Activated CD4-positive, alpha-beta T cell treated with anti-CD3 and anti-CD28 coated beads for 36 hours (primary cell): ENCODE measurements around the gene NLRP4. TPM values are rescaled to one million over a fixed set of nuclear protein-coding genes. Genes with fewer than 3 reads are reported as not detected.
A peak's percentile ranks its signal among the peaks of the same experiment; 100 is the strongest.
"Not testable (repeated sequence)": the region's sequence is repeated elsewhere in the genome, so short reads cannot be mapped to it uniquely, and the experiment has no call there.

ENCODE experiments used
- ATAC-seq: fragments of 200-7000 bp; cut with Tn5 transposase; one replicate; pipeline ENCODE4 v1.10.0; 2021; ENCODE audit warnings: mild to moderate bottlenecking, moderate library complexity
- CTCF ChIA-PET: fragments of 350-600 bp; sonication (Branson Sonifier 250); formaldehyde crosslinking; loops from one replicate; lab custom pipeline; 2021; ENCODE audit warnings: antibody characterized with exemption; lab: Charles Lee
- POLR2A ChIA-PET: fragments of 350-600 bp; sonication (Branson Sonifier 250); formaldehyde crosslinking; loops from one replicate; lab custom pipeline; 2021; ENCODE audit warnings: antibody characterized with exemption, inconsistent platforms; lab: Charles Lee
- DNase-seq: peaks from one replicate; pipeline ENCODE4 v3.0.0-alpha.2; 2020
- H3K27ac Mint-ChIP-seq: one replicate; pipeline ENCODE4 v1.8.0; 2021; ENCODE audit warnings: mixed read lengths
- H3K27me3 Mint-ChIP-seq: one replicate; pipeline ENCODE4 v1.8.0; 2021; ENCODE audit warnings: mixed read lengths
- H3K36me3 Mint-ChIP-seq: one replicate; pipeline ENCODE4 v1.8.0; 2021; ENCODE audit warnings: low read depth, mixed read lengths
- H3K4me1 Mint-ChIP-seq: one replicate; pipeline ENCODE4 v1.8.0; 2021; ENCODE audit warnings: mixed read lengths
- H3K4me3 Mint-ChIP-seq: one replicate; pipeline ENCODE4 v1.8.0; 2021; ENCODE audit warnings: mild to moderate bottlenecking, moderate library complexity, mixed read lengths
- H3K9me3 Mint-ChIP-seq: one replicate; pipeline ENCODE4 v1.8.0; 2021; ENCODE audit warnings: low read depth, mixed read lengths
- intact Hi-C, 2 experiments: fragments of 100-400 bp; cut with DNase I in 1 of 2; cut with micrococcal nuclease in 1 of 2; formaldehyde crosslinking; loops; one replicate each; pipeline versions ENCODE4 v1.14.2 to v1.15.1; 2022 to 2024; cut with DNase I, micrococcal nuclease
- total RNA-seq, 2 experiments: library from RNA; stranded (reverse); gene quantifications; one replicate each; pipeline ENCODE4 v1.2.3, GENCODE V29; 2021

The NLRP4 gene
- total RNA-seq, 2 experiments from 2014 or later: not detected

- ChIA-PET CTCF (no interaction called here), POLR2A (no interaction called here)
- no peak for DNase-seq
- Mint-ChIP-seq H3K4me1 (no peaks in the 10 kb centered on the region), H3K9me3 (peaks cover 11% of the 10 kb centered on the region), H3K4me3 (no peak overlapping the region), H3K27me3 (no peaks in the 10 kb centered on the region), H3K36me3 (no peaks in the 10 kb centered on the region), H3K27ac (no peak overlapping the region)
- intact Hi-C loops: no loop called here
- ATAC-seq: no peak
These were observed 62.6 kb downstream of the NLRP4 start for GRCh38 chr19:55898911-55899310.

GRCh38 chr19:55901369-55902079, 65.2 kb downstream of the NLRP4 start:
- ChIA-PET CTCF (no interaction called here), POLR2A (no interaction called here)
- intact Hi-C loops: no loop called here
- no peaks in the 10 kb centered on the region for H3K4me1 Mint-ChIP-seq
- DNase-seq (no peak), ATAC-seq (no peak)
- no peaks in the 10 kb centered on the region for H3K27me3 Mint-ChIP-seq
- no peak overlapping the region for H3K27ac Mint-ChIP-seq
- H3K36me3 Mint-ChIP-seq: no peaks in the 10 kb centered on the region
- no peak overlapping the region for H3K4me3 Mint-ChIP-seq
- peaks cover 6% of the 10 kb centered on the region for H3K9me3 Mint-ChIP-seq

GRCh38 chr19:55902080-55902751, 65.9 kb downstream of the NLRP4 start:
- ATAC-seq: no peak
- intact Hi-C loops: no loop called here
- ChIA-PET POLR2A (no interaction called here), CTCF (interaction anchor here (0.7 kb wide), 1 partner anchor 177 kb away, joined by 3 read pairs; no protein-coding TSS in a partner anchor)
- Mint-ChIP-seq H3K27me3 (no peaks in the 10 kb centered on the region), H3K4me3 (no peak overlapping the region), H3K4me1 (no peaks in the 10 kb centered on the region), H3K9me3 (peaks cover 6% of the 10 kb centered on the region), H3K36me3 (no peaks in the 10 kb centered on the region), H3K27ac (no peak overlapping the region)
- DNase-seq: no peak

DNA sequence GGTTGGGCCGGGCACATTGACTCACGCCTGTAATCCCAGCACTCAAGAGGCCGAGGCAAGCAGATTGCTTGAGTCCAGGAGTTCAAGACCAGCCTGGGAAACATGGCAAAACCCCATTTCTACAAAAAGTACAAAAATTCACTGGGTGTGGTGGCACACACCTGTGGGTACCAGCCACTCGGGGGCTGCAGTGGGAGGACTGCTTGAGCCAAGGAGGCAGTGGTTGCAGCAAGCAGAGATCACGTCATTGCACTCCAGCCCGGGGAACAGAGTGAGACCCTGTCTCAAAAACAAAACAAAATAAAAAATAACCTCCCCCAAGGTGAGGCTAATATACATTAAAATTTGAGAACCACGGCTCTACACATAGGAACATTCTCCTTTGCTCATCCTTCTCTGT, 70.9 kb downstream of the NLRP4 start:
- no peak for DNase-seq
- H3K27me3 Mint-ChIP-seq: peaks cover 2% of the 10 kb centered on the region
- POLR2A ChIA-PET: no interaction called here
- no peaks in the 10 kb centered on the region for H3K9me3 Mint-ChIP-seq
- no peak overlapping the region for H3K27ac Mint-ChIP-seq
- no peak overlapping the region for H3K4me3 Mint-ChIP-seq
- CTCF ChIA-PET: no interaction called here
- H3K4me1 Mint-ChIP-seq: no peaks in the 10 kb centered on the region
- H3K36me3 Mint-ChIP-seq: no peaks in the 10 kb centered on the region
- no peak for ATAC-seq
- intact Hi-C loops: no loop called here

GRCh38 chr19:55907746-55908145, 71.4 kb downstream of the NLRP4 start:
- CTCF ChIA-PET: no interaction called here
- no peaks in the 10 kb centered on the region for H3K9me3 Mint-ChIP-seq
- no peaks in the 10 kb centered on the region for H3K36me3 Mint-ChIP-seq
- no peak overlapping the region for H3K4me3 Mint-ChIP-seq
- no peak overlapping the region for H3K27ac Mint-ChIP-seq
- DNase-seq: no peak
- intact Hi-C loops: no loop called here
- peaks cover 2% of the 10 kb centered on the region for H3K27me3 Mint-ChIP-seq
- no peaks in the 10 kb centered on the region for H3K4me1 Mint-ChIP-seq
- no peak for ATAC-seq
- POLR2A ChIA-PET: no interaction called here

- H3K4me3 Mint-ChIP-seq: no peak overlapping the region
- ChIA-PET CTCF (no interaction called here), POLR2A (no interaction called here)
- DNase-seq (no peak), ATAC-seq (no peak)
- no peaks in the 10 kb centered on the region for H3K36me3 Mint-ChIP-seq
- H3K27me3 Mint-ChIP-seq: peaks cover 2% of the 10 kb centered on the region
- H3K4me1 Mint-ChIP-seq: no peaks in the 10 kb centered on the region
- no peaks in the 10 kb centered on the region for H3K9me3 Mint-ChIP-seq
- no peak overlapping the region for H3K27ac Mint-ChIP-seq
- intact Hi-C loops: no loop called here
These were observed 73.5 kb downstream of the NLRP4 start for GRCh38 chr19:55909801-55910200.

DNA sequence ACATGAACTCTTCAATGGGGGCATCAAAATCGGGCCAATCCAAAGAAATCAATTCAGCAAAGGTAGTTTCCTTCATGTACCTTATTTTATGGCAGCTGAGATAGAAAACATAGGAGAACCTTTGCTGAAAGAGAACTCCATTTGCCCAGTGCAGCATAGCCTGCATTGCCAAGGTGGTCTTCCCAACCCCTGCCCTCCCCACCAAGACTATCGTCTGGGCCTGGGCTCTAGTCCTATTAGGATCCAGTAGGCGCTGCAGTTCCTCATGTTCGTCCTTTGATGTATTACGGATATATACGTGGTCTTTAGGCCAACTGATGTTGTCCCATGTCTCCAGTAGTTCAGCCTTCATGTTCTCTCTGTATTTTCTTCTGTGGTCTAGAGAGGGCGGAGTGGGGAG, 76.6 kb downstream of the NLRP4 start:
- H3K27me3 Mint-ChIP-seq: peaks cover 2% of the 10 kb centered on the region
- no peak overlapping the region for H3K4me3 Mint-ChIP-seq
- ATAC-seq (no peak), DNase-seq (no peak)
- H3K27ac Mint-ChIP-seq: no peak overlapping the region
- ChIA-PET CTCF (no interaction called here), POLR2A (no interaction called here)
- H3K9me3 Mint-ChIP-seq: peaks cover 7% of the 10 kb centered on the region
- H3K4me1 Mint-ChIP-seq: no peaks in the 10 kb centered on the region
- H3K36me3 Mint-ChIP-seq: no peaks in the 10 kb centered on the region
- intact Hi-C loops: no loop called here

DNA sequence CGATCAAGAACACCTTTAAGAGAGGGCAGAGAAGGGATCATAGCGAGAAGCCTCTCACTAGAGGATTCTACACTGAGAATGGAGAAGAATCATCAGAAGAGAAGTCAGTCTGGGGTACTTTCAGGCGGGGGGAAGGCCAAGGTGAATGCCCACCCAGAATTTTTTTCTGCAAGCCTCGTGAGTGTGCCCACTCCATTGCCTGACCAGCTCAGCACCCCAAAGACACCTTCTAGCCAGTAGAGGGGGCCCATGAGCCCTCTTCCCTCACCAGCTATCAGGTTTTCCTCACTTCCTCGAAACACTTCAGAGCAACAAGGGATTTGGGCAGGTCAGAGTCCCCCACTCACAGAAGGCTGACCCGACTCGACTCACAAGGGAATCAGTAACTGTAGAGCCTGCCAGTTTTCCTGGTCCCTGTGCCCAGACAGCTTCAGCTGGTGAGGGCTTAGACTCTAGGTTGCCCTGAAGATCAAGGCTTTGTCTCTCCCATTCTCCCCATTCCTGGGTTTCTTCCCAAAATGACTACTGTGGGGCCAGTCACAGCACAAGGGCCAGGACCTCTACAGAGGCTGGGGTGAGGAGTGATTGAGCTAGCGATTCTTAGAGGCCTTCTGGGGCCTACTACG, 77.4 kb downstream of the NLRP4 start:
- CTCF ChIA-PET: no interaction called here

DNA sequence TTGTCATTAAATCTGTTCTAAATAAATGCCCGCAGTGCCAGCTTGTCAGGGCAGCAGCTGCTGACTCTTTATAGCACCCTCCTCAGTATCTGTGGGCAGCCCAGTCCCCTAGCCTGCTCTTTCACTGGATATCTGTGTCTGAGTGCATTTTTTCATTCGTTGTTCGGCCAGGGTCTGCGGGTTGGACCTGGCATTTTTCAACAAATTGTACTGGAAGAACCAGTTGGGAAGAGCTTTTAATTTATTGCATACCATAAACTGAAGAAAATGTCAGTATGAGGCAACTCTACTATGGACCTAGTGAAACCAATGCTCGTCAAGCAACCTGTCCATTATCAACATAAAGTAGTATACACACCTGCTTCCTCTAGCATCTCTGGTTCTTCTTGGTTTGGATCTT, 87.2 kb downstream of the NLRP4 start:
- ChIA-PET POLR2A (no interaction called here), CTCF (no interaction called here)
- no peak for DNase-seq
- no peak for ATAC-seq
- H3K27me3 Mint-ChIP-seq: no peaks in the 10 kb centered on the region
- H3K9me3 Mint-ChIP-seq: peaks cover 29% of the 10 kb centered on the region
- no peaks in the 10 kb centered on the region for H3K36me3 Mint-ChIP-seq
- intact Hi-C loops: no loop called here
- no peaks in the 10 kb centered on the region for H3K4me1 Mint-ChIP-seq
- H3K4me3 Mint-ChIP-seq: no peak overlapping the region
- no peak overlapping the region for H3K27ac Mint-ChIP-seq

More for the DNA sequence above, 77.4 kb downstream of the NLRP4 start:
- ATAC-seq (no peak), DNase-seq (peak; percentile 11)
- no peak overlapping the region for H3K4me3 Mint-ChIP-seq
- peaks cover 2% of the 10 kb centered on the region for H3K27me3 Mint-ChIP-seq
- no peaks in the 10 kb centered on the region for H3K4me1 Mint-ChIP-seq
- peaks cover 12% of the 10 kb centered on the region for H3K9me3 Mint-ChIP-seq
- POLR2A ChIA-PET: no interaction called here
- H3K27ac Mint-ChIP-seq: no peak overlapping the region
- intact Hi-C loops: no loop called here
- H3K36me3 Mint-ChIP-seq: no peaks in the 10 kb centered on the region

DNA sequence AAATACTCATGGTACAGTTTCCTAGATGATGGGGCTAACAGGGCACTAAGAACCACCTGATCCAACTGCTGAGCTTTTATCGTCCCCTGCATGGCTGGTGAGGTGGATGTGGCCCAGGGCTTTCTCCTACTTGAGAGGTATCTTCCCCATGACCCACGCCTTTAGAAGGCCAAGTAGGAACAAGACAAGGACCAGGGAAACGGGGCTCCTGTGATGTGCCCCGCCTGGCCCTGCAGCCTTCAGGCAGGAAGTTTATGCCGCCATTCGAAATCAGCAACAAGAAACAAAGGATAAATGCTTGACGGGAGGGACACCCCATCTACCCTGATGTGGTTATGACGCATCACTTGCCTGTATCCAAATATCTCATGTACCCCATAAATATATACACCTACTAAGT, 91.7 kb downstream of the NLRP4 start:
- CTCF ChIA-PET: no interaction called here
- Mint-ChIP-seq H3K4me1 (no peaks in the 10 kb centered on the region), H3K27me3 (no peaks in the 10 kb centered on the region), H3K4me3 (no peak overlapping the region), H3K9me3 (peaks cover 16% of the 10 kb centered on the region), H3K27ac (no peak overlapping the region), H3K36me3 (no peaks in the 10 kb centered on the region)
- DNase-seq (no peak), ATAC-seq (no peak)
- POLR2A ChIA-PET: no interaction called here
- intact Hi-C loops: no loop called here

DNA sequence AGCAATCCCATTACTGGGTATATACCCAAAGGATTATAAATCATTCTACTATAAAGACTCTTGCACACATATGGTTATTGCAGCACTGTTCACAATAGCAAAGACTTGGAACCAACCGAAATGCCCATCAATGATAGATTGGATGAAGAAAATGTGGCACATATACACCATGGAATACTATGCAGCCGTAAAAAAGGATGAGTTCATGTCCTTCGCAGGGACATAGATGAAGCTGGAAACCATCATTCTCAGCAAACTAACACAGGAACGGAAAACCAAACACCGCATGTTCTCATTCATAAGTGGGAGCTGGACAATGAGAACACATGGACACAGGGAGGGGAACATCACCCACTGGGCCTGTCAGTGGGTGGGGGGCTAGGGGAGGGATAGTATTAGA, 92.9 kb downstream of the NLRP4 start:
- H3K36me3 Mint-ChIP-seq, H3K4me1 Mint-ChIP-seq, POLR2A ChIA-PET, intact Hi-C loops, H3K4me3 Mint-ChIP-seq, DNase-seq, H3K27ac Mint-ChIP-seq, CTCF ChIA-PET, ATAC-seq, H3K27me3 Mint-ChIP-seq: not testable (repeated sequence)
- H3K9me3 Mint-ChIP-seq: peaks cover 12% of the 10 kb centered on the region

DNA sequence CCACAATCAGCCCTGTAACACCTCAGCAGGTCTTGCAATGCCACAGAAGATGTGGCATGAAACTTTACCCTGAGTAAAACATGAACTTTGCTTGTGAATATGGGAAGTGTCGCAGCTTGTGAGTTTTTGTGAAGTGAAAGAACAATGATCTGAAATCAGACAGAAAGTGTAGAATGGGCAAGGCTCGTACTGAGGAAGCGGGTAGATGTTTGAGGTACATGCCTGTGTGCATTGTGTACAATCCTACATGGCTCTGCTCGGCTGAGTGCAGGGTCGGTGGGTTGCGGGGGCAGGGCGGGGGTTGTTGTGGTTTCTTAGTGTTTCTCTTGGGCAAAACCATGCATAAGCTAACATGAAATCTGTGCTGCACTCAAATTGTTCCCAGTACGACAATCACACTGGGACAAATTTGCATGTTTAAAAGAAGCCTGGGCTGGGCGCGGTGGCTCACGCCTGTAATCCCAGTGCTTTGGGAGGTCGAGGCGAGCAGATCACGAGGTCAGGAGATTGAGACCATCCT, 94.7 kb downstream of the NLRP4 start:
- H3K4me1 Mint-ChIP-seq: no peaks in the 10 kb centered on the region
- H3K27me3 Mint-ChIP-seq: no peaks in the 10 kb centered on the region
- intact Hi-C loops: no loop called here
- DNase-seq (no peak), ATAC-seq (no peak)
- H3K9me3 Mint-ChIP-seq: peaks cover 10% of the 10 kb centered on the region
- CTCF ChIA-PET: no interaction called here
- no peak overlapping the region for H3K27ac Mint-ChIP-seq
- H3K36me3 Mint-ChIP-seq: no peaks in the 10 kb centered on the region
- POLR2A ChIA-PET: no interaction called here
- H3K4me3 Mint-ChIP-seq: no peak overlapping the region
